HG03457 (cell line): ENCODE data around the gene RABL6.
A peak's percentile ranks its signal among the peaks of the same experiment; 100 is the strongest.
"Not testable (repeated sequence)": the region's sequence is repeated elsewhere in the genome, so short reads cannot be mapped to it uniquely, and the experiment has no call there.

Source experiments
- ATAC-seq: cut with Tn5 transposase; IDR thresholded peaks from one replicate; pipeline ENCODE4 v1.9.1; 2021; ENCODE audit warnings: moderate number of reproducible peaks; ENCODE audit not compliant: unreplicated experiment

The RABL6 gene

GRCh38 chr9:136793086-136793946 is 14.4 kb upstream of the RABL6 start:
- ATAC-seq = no peak

DNA sequence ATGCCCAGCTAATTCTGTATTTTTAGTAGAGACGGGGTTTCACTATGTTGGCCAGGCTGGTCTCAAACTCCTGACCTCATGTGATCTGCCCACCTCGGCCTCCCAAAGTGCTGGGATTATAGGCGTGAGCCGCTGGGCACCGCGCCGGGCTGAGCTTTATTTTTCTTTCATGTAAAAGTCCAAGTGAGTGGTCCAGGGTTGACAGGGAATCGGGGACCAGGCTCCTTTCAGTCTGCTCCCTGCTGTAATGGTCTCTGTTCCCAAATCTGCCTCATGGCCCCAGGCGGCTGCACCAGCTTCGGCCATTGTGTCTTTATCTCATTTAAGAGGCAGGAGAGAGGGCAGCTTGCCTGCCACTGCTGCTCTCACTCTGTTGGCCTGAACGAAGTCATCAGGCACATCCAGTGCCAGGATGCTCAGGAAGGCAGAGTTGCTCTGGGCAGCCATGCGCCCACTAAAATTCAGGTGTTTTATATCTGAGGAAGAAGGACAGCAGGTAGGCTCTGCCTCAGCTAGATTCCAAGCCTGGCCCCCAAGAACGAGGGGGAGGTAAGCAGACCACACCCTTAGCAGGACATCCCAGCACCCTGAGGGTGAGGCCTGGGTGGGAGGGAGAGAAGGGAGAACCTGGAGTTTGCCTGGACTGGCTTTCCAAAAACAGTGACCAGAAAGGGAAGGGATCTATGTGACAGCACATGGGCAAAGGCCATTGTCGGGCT is 13.3 kb upstream of the RABL6 start:
- ATAC-seq = no peak

GRCh38 chr9:136795000-136795348 is 12.8 kb upstream of the RABL6 start:
- ATAC-seq = no peak

DNA sequence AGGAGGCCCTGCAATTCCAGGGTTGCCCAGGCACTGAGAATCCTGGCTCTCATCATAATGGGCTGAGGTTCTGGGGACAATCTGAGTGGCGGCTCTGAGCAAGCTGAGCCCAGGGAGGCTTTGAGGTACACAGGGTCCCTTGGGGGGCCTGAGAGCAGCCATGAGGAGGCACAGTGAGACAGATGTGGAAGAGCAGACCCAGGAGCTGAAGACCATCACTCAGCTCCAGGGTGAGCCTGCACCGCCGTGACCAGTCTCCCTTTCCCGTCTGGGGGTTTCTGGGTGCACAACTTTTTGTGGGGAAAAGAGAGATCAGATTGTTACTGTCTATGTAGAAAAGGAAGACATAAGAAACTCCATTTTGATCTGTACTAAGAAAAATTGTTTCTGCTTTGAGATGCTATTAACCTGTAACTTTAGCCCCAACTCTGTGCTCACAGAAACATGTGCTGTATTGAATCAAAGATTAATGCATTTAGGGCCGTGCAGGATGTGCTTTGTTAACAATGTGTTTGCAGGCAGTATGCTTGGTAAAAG is 11.4 kb upstream of the RABL6 start, which contains the start of gene CCDC183:
CCDC183 (plus strand) TSS at position 101 of the 537 bp plus-strand sequence; CDS start at position 161, 60 bp downstream.
- ATAC-seq = no peak

GRCh38 chr9:136796775-136797347 is 10.9 kb upstream of the RABL6 start:
- ATAC-seq = not testable (repeated sequence)

DNA sequence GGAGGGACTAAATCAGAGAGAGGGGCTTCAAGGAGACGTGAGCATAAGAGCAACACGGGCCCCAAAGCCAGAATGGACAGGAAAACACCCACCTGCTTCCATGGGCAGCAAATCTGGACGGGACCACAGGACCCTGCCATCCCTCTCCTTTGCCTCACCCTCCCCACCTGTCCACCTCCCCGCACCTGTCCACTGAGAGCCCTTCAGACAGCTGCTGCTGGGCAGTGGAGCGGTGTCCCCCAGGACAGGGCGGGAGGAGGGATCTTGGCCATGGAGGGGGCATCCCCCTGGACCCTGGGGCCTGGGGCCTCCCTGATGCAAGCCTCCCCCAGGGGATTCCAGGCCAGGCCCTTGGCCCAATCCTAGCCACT is 9.1 kb upstream of the RABL6 start:
- ATAC-seq = no peak

DNA sequence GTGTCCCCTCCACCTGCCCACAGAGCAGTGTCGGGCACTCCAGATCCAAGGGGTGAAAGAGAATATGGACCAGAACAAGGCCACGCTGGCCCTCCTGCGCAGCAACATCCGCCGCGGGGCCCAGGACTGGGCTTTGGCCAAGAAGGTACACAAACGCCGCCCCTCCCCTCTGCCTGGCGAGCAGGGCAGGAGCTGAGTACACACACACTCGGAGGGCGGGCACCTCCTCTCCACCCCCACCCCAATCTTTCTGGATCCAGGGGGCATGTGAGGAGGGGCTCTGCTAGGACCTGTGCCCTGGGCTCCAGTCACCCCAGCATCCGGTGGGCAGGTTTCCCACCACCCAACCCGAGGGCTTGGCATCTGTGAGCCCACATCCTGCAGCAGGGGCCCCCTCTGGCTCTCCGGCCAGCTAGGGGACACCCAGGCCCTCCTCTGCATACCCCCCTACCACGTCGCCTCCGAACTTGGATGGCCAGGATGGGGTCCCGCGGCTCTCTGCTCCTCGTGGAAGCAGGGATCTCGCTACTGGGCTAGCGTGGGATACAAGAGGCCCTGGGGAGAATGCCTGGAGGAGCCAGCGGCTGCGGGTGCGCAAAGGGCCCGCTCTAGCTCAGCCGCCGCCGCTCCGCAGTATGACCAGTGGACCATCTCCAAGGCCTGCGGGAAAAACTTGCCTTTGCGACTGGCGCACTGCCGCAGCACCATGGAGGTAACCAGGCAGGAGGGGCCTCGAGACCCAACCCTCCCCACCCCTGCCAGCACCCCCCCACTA is 8.5 kb upstream of the RABL6 start:
- ATAC-seq = no peak

GRCh38 chr9:136799854-136800657 is 7.7 kb upstream of the RABL6 start:
- no peak for ATAC-seq

GRCh38 chr9:136802321-136802720 is 5.4 kb upstream of the RABL6 start:
- no peak for ATAC-seq

DNA sequence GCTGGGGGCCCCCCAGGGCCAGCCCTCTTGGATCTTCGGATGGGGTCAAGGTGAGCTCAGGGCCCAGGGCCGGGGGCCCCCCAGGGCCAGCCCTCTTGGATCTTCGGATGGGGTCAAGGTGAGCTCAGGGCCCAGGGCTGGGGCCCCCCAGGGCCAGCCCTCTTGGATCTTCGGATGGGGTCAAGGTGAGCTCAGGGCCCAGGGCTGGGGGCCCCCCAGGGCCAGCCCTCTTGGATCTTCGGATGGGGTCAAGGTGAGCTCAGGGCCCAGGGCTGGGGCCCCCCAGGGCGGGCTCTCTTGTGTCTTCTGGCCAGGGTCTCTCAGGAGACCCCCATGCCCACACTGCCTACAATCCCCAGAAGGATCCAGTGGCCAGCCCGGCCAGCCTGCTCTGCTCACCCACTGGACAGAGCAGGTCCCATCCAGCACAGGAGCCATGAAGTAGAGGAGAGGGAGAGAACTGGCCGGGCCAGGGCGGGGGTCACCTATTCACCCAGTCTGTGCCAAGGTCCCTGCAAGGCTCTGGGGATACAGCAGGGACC is 4.7 kb upstream of the RABL6 start:
- not testable (repeated sequence) for ATAC-seq

DNA sequence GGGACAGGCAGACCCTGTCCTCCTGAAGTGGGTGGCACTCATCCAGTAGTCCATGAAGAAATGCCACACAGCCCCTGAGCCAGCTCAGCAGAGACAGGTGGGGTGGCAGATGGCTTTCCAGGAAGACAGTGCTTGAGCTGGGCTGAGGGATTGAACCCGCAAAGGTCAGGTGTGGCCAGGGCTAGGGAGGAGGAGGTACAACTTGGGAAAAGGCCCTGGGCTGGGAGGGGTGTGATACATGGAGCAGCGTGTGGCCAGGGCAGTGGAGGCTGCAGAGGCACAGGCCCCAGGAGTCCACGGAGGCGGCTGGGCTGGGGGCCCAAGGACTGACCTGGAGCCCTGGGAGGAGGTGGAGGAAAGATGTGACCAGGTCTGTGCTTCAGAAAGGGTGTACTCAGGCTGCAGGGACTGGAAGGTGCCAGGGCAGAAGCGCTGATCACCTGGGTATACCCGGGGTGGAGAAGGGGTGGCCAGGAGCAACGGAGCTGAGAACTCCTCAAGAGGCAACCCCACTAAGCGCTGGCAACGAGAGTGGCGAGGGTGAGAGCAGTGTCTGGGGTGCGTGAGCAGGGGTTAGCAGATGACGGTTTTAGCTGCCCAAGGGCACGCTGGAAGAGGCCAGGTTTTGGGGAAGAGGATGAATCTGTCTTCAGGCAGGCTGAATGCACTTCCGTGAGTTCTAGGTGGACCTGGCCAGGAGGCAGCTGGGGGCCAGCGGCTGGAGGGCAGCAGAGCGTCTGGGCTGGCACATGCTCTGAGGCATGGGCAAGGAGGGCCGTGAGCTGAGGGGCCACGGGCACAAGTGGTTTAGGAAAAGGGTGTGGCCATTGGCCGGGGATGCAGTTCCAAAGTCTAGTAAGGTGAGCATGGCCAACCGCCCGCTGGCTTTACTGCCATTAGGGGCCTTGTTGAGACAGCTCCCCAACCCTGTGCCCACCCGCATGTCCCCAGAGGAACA is 3.9 kb upstream of the RABL6 start:
- no peak for ATAC-seq

GRCh38 chr9:136804509-136805206 is 3.1 kb upstream of the RABL6 start:
- no peak for ATAC-seq

GRCh38 chr9:136805207-136805740 is 2.5 kb upstream of the RABL6 start:
- no peak for ATAC-seq

DNA sequence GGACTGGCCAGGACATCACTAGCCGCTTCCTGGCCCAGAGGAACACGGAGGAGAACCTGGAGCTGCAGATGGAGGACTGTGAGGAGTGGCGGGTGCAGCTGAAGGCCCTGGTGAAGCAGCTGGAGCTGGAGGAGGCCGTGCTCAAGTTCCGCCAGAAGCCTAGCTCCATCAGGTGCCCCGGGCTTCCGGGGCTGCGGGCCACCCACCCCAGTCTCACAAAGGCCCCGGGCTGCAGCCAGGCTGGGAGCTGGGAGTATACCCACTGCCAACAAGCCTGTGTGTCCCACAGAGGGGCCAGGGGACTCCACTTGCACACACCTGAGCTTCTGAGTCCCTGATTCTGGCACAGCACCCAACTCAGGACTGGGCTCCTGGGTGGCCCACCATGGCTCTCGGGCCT is 1.7 kb upstream of the RABL6 start:
- no peak for ATAC-seq

DNA sequence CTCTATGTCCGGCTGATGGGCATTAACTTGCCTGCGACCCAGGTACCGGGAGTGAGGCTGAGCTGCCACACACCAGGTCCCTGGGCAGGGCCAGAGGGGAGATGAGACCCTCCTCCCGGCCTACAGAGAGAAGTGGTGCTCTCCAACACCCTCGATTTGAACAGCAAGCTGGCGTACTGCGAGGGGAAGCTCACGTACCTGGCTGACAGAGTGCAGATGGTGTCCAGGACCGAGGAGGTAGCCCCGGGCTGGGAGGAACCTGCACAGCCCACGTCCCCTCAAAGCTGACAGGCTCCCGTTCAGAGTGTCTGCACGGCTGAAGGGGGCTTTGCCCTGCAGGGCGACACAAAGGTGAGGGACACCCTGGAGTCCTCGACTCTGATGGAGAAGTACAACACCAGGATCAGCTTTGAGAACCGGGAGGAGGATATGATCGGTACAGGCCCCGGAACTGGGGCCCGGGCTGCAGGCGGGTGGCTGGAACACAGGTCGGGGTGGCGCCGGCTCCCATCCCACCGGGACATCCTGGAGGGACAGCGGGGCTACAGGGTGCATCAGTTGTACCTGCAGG is 1.0 kb upstream of the RABL6 start:
- ATAC-seq = no peak

DNA sequence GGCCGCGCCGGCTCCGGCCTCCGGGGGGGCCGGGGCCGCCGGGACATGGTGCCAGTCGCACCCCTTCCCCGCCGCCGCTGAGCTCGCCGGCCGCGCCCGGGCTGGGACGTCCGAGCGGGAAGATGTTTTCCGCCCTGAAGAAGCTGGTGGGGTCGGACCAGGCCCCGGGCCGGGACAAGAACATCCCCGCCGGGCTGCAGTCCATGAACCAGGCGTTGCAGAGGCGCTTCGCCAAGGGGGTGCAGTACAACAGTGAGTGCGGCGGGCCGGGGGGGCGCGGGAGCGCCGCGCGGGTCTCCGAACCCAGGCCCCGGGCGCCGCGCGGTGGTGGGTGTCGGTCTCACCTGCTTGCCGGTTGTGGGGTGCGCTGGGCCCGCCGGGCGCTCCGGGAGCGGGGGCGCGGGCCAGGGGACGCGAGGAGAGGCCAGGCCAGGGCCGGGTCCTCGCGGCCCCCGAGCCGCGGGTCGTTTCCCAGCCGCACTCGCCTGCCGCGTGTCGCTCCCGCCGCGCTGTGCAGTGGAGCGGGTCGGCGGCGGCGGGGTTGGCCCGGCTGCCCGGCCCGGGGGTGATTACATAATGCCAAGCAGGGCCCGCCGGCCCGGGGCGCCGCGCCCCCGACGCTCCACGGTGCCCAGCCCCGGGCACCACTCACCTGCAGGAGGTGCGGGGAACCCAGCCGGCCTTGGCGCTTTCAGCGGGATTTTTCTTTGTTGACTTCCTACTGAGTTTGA is 492 bp downstream of the RABL6 start:
- ATAC-seq = peak; percentile 25

- no peak for ATAC-seq
Observed at GRCh38 chr9:136808806-136809158, 1.0 kb downstream of the RABL6 start.
